Stimulated activated CD8-positive, alpha-beta memory T cell treated with anti-CD3 and anti-CD28 coated beads, Interleukin-12 subunit alpha, Interleukin-12 subunit beta, amount 100 ng/mL, for 24 hours (primary cell): ENCODE results near the gene HMCN1.

Experiments used
- DNase-seq: peaks from one replicate; pipeline ENCODE4 v3.0.0-alpha.2; 2020; ENCODE audit errors: extremely low read depth

HMCN1 gene

GRCh38 chr1:186089940-186090339 lies 355.7 kb downstream of the HMCN1 start:
- DNase-seq, result no peak

- no peak for DNase-seq
Observed at GRCh38 chr1:186091222-186091720, 357.1 kb downstream of the HMCN1 start.

GRCh38 chr1:186093437-186093836 lies 359.2 kb downstream of the HMCN1 start:
- DNase-seq, result no peak

- DNase-seq, result no peak
Observed at GRCh38 chr1:186094172-186094571, 360.0 kb downstream of the HMCN1 start.

- no peak for DNase-seq
Observed at GRCh38 chr1:186099336-186100104, 365.3 kb downstream of the HMCN1 start.

GRCh38 chr1:186102107-186102506 lies 367.9 kb downstream of the HMCN1 start:
- no peak for DNase-seq

- no peak for DNase-seq
Observed at GRCh38 chr1:186102547-186103148, 368.5 kb downstream of the HMCN1 start.

- DNase-seq, result no peak
Observed at GRCh38 chr1:186104459-186104858, 370.3 kb downstream of the HMCN1 start.

- no peak for DNase-seq
Observed at GRCh38 chr1:186112280-186112679, 378.1 kb downstream of the HMCN1 start.

GRCh38 chr1:186113461-186113860 lies 379.3 kb downstream of the HMCN1 start:
- no peak for DNase-seq

GRCh38 chr1:186118724-186119123 lies 384.5 kb downstream of the HMCN1 start:
- DNase-seq, result no peak

- DNase-seq, result no peak
Observed at GRCh38 chr1:186122837-186123236, 388.6 kb downstream of the HMCN1 start.

- no peak for DNase-seq
Observed at GRCh38 chr1:186125035-186125434, 390.8 kb downstream of the HMCN1 start.

GRCh38 chr1:186125511-186125910 lies 391.3 kb downstream of the HMCN1 start:
- no peak for DNase-seq

- no peak for DNase-seq
Observed at GRCh38 chr1:186129758-186130157, 395.6 kb downstream of the HMCN1 start.

- no peak for DNase-seq
Observed at GRCh38 chr1:186139115-186139514, 404.9 kb downstream of the HMCN1 start.

GRCh38 chr1:186139701-186140100 lies 405.5 kb downstream of the HMCN1 start:
- no peak for DNase-seq

GRCh38 chr1:186142159-186142558 lies 408.0 kb downstream of the HMCN1 start:
- DNase-seq, result no peak

GRCh38 chr1:186142916-186143315 lies 408.7 kb downstream of the HMCN1 start:
- DNase-seq, result no peak

GRCh38 chr1:186143481-186143880 lies 409.3 kb downstream of the HMCN1 start:
- no peak for DNase-seq

GRCh38 chr1:186144505-186144904 lies 410.3 kb downstream of the HMCN1 start:
- DNase-seq, result no peak

- DNase-seq, result no peak
Observed at GRCh38 chr1:186146974-186147373, 412.8 kb downstream of the HMCN1 start.

GRCh38 chr1:186149591-186149990 lies 415.4 kb downstream of the HMCN1 start:
- no peak for DNase-seq
